Stimulated activated CD4-positive, alpha-beta T cell treated with anti-CD3 and anti-CD28 coated beads, Interleukin-1b, Interleukin-23, amount 100 ng/mL, for 24 hours (primary cell): ENCODE measurements around the gene UBALD1.

Experiments
- DNase-seq, 4 experiments: peaks; one replicate each; pipeline ENCODE4 v3.0.0-alpha.2; 2020; ENCODE audit warnings: low read depth in 4 of 4, low spot score in 1 of 4

The UBALD1 gene

DNA sequence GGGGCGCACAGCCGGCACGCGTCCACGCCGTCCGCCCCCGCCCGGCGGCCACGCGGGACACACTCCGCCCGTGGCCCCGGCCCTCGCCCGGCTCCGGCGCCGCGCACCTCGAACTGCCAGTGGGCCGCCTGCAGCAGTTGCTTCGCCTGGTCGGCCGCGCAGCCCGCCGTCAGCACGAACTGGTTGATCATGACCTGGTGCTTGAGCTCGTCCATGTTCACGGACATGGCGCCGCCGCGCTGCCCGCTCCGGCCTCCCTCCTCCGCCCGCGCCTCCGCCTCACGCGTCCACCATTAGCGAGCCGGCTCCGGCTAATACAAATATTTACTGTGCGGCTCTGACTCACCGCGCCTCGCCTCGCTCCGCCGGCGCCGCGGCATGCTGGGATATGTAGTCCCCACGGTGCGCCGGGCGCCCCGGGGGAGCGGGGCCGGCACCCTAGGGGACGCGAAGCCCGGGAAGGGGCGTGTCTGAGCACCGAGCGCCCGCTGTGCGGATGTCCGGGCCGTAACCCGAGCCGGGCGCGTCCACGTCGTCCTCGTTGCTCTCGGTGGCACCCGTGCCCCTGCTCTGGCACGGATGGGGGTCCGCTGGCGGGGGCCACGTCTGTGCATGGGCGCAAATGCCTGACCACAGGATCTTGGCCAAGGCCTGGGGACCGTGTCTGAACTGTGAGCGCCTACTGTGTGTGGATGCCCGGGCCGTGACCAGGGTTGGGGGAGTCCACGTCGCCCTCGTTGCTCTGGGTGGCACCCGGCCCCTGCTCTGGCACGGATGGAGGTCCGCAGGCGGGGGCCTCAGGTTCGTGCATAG lies at the start of gene UBALD1:
UBALD1 (minus strand) TSS at position 318 of the 813 bp plus-strand sequence; CDS start at position 227, 91 bp downstream.
- peak; percentile 53 to 79 (median 62) for DNase-seq

GRCh38 chr16:4663777-4664465 lies 49.2 kb upstream of the UBALD1 start:
- DNase-seq = no peak

GRCh38 chr16:4663465-4663776 lies 48.7 kb upstream of the UBALD1 start:
- no peak for DNase-seq

DNA sequence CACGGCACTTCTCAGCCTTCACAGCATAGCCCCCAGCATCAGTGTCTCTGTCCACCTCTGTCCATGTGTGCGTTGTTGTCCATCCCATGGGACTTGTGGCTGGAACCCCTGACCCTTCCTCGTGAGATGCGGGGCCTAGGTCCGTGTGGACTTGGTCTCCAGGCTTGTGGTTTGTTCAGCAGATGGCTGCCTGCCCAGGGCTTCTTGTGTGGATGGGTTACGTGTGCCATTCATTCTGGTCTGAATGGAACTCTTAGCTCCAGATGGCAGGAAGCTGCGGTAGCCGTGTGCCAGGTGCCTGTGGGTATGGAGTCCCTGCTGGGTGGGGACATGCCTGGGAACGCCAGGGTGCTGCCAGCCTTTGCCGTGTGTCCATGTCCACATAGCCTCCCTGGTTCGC lies 47.0 kb upstream of the UBALD1 start:
- DNase-seq = no peak

- DNase-seq = peak; percentile 23 to 69 (median 50)
Observed at GRCh38 chr16:4660454-4661007, 45.8 kb upstream of the UBALD1 start.

DNA sequence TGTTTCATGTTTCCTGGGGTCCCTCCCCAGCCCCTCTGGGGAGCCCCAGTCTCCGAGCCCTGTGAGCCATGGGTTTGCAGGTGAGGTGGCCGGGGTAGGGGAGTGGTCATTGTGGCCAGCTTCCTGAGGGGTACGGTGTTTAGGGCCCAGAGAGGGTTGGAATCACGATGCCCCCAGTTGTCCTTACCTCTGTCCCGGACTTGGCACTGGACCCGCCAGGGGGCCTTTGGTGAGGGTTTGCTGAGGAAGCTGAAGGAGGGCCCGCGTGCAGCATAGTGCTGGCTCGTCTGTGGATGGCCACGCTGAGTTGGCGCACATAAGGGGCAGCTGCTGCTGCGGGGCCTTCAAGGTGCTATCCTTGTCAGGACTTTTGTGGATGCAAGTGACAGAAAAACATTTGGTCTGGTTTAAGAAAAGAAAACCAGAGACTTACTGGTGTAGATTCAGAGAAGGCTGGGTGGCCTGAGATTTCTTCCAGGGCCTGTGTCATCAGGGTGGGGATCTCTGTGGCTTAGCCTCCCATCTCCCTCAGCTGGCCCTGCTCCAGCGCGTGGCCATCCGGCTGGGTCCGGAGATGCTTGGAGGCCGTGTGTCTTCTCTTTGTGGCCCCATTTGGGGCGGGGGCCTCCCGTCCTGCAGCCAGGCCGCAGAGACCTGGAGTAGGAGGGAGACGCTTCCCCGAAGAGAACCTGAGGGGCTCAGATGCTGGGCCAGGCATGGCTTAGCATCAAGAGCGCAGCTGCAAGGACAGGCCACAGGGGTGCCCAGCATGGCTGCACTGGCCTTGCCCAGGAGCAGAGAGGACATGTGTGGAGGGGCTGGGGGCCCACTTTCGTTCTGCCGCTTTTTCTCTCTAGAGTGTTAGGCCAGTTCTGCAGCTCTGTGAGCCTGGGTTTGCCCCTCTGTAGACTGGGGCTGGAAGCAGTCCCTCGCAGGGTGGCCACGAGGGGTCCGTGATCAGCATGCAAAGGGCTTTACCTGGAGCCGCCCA lies 45.0 kb upstream of the UBALD1 start:
- no peak for DNase-seq

GRCh38 chr16:4656695-4657686 lies 42.3 kb upstream of the UBALD1 start:
- no peak for DNase-seq

- no peak for DNase-seq
Observed at GRCh38 chr16:4656221-4656620, 41.5 kb upstream of the UBALD1 start.

DNA sequence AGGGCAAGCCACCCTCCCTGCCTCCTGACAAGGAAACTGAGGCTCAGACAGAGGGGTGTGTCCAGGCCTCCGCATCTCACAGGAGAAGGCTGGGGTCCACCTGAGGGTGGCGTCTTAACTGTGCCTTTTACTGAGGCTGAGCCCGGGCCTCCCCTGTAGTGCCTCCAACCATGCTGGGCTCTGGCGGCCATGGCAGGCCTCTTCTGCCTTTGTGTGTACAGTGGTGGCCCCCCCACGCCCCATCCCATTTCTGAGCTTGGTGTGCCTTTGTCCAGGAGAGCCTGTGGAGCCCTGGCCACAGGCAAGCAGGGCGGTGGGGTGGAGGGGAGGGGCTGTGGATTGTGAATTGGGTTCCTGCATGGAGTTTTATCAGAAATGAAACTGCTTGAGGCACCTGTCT lies 41.1 kb upstream of the UBALD1 start:
- no peak for DNase-seq

GRCh38 chr16:4654964-4655590 lies 40.4 kb upstream of the UBALD1 start:
- no peak for DNase-seq

GRCh38 chr16:4654011-4654963 lies 39.6 kb upstream of the UBALD1 start:
- no peak for DNase-seq

DNA sequence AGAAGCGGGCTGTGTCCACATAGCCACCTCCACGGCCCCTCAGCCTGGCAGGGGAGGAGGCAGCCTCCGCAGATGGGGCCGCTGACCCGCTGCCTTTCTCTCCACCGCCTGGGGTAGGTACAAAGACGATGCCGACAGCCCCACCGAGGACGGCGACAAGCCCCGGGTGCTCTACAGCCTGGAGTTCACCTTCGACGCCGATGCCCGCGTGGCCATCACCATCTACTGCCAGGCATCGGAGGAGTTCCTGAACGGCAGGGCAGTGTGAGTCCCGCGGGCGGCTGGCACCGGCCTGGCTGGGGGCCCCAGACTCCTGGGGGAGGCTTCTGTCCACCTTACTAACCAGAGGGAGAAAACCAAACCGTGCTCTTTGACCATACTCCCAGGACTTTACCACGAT lies 37.9 kb upstream of the UBALD1 start:
- no peak for DNase-seq

- DNase-seq = no peak
Observed at GRCh38 chr16:4651827-4652226, 37.1 kb upstream of the UBALD1 start.

GRCh38 chr16:4650443-4651074 lies 35.9 kb upstream of the UBALD1 start:
- peak; percentile 65 to 76 (median 66) for DNase-seq

- no peak for DNase-seq
Observed at GRCh38 chr16:4649744-4650442, 35.2 kb upstream of the UBALD1 start.

- peak in 1 of 4 experiments; percentile 12 for DNase-seq
Observed at GRCh38 chr16:4648917-4649316, 34.2 kb upstream of the UBALD1 start.

DNA sequence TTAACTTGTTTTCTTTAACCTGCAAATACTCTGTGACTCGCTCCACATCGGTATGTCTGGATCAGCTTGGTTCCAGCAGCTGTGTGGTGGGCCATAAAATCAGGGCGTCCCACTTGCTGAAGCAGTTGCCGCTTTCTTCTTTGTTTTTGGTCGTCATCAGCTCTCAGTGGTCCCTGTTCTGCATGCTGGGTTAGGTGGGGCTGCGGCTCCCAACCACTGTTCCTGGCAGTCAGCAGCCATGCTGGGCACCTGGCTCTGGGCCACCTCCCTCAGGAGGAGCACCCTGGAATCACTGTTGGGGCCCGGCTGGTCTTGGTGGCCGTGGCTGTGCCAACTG lies 32.9 kb upstream of the UBALD1 start:
- no peak for DNase-seq
